DOHH2 (cell line): ENCODE data around the gene PRPF8.

Experiments used
- CTCF ChIP-seq: fragments of 200-600 bp; sonication (generic); IDR thresholded peaks from one replicate; pipeline ENCODE4 v1.5.1; 2014; ENCODE audit warnings: antibody characterized with exemption, mild to moderate bottlenecking, low read depth, low read length; ENCODE audit not compliant: poor library complexity, severe bottlenecking
- EZH2phosphoT487 ChIP-seq: fragments of 200-600 bp; sonication (generic); IDR thresholded peaks from 2 replicates; pipeline ENCODE4 v1.6.1; 2017; ENCODE audit warnings: borderline replicate concordance, mild to moderate bottlenecking, antibody characterized with exemption, low read length, moderate library complexity, mixed read lengths

- no peak for TF ChIP-seq CTCF
- no peak for TF ChIP-seq EZH2phosphoT487
These were observed 44.2 kb downstream of the PRPF8 start for GRCh38 chr17:1640329-1641064.
